Measurements from ENCODE around the gene ATP2B2.
A peak's percentile ranks its signal among the peaks of the same experiment; 100 is the strongest.

ATP2B2 gene

GRCh38 chr3:10529809-10530208 is 24.4 kb upstream of the ATP2B2 start:
- no peak for DNase-seq

- DNase-seq: no peak
These were observed 22.7 kb upstream of the ATP2B2 start for GRCh38 chr3:10528046-10528445.

- DNase-seq: no peak
These were observed 22.1 kb upstream of the ATP2B2 start for GRCh38 chr3:10527295-10528001.

GRCh38 chr3:10526366-10526765 is 21.0 kb upstream of the ATP2B2 start:
- DNase-seq: no peak

- DNase-seq: no peak
These were observed 19.5 kb upstream of the ATP2B2 start for GRCh38 chr3:10524799-10525301.

GRCh38 chr3:10524270-10524669 is 18.9 kb upstream of the ATP2B2 start:
- no peak for DNase-seq

GRCh38 chr3:10523561-10523960 is 18.2 kb upstream of the ATP2B2 start:
- no peak for DNase-seq

- DNase-seq: no peak
These were observed 17.4 kb upstream of the ATP2B2 start for GRCh38 chr3:10522646-10523303.

- no peak for DNase-seq
These were observed 16.5 kb upstream of the ATP2B2 start for GRCh38 chr3:10521772-10522441.

- no peak for DNase-seq
These were observed 14.7 kb upstream of the ATP2B2 start for GRCh38 chr3:10520072-10520471.

- no peak for DNase-seq
These were observed 13.8 kb upstream of the ATP2B2 start for GRCh38 chr3:10519236-10519635.

GRCh38 chr3:10518506-10519150 is 13.2 kb upstream of the ATP2B2 start:
- peak; percentile 47 for DNase-seq

- no peak for DNase-seq
These were observed 12.2 kb upstream of the ATP2B2 start for GRCh38 chr3:10517627-10518026.

- no peak for DNase-seq
These were observed 11.4 kb upstream of the ATP2B2 start for GRCh38 chr3:10516544-10517452.

GRCh38 chr3:10515884-10516495 is 10.6 kb upstream of the ATP2B2 start:
- no peak for DNase-seq

GRCh38 chr3:10515396-10515795 is 10.0 kb upstream of the ATP2B2 start:
- no peak for DNase-seq

GRCh38 chr3:10514407-10515069 is 9.2 kb upstream of the ATP2B2 start:
- DNase-seq: no peak

GRCh38 chr3:10513306-10513705 is 7.9 kb upstream of the ATP2B2 start:
- DNase-seq: no peak

- no peak for DNase-seq
These were observed 7.3 kb upstream of the ATP2B2 start for GRCh38 chr3:10512687-10513086.

GRCh38 chr3:10511809-10512494 is 6.6 kb upstream of the ATP2B2 start:
- DNase-seq: peak; percentile 75
